HG03103 (cell line): ENCODE results near the gene IER5L.
"Not testable (repeated sequence)": the region's sequence is repeated elsewhere in the genome, so short reads cannot be mapped to it uniquely, and the experiment has no call there.

Source experiments
- ATAC-seq: cut with Tn5 transposase; IDR thresholded peaks from one replicate; pipeline ENCODE4 v1.9.1; 2021; ENCODE audit warnings: low read depth; ENCODE audit not compliant: unreplicated experiment

IER5L gene

GRCh38 chr9:129164246-129164930, 13.7 kb downstream of the IER5L start:
- no peak for ATAC-seq

DNA sequence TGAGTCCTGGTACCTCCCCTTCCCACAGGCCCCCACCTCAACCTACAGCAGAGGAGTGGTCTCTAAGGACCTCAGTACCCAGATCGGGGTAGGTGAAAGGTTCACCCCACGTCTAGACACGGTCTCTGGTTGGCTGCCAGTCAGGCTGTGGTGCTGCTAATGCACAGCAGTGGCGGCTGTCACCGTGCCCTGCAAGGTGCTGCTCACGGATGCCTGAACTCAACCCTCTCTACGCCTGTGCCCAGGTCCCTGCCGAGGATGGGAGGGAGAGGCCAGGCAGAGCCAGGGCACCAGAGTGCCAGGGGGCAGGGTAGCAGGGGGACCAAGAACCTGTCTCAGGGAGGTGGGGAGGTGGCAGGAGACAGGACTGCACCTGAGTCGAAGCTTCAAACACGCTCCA, 14.3 kb downstream of the IER5L start:
- ATAC-seq: no peak

DNA sequence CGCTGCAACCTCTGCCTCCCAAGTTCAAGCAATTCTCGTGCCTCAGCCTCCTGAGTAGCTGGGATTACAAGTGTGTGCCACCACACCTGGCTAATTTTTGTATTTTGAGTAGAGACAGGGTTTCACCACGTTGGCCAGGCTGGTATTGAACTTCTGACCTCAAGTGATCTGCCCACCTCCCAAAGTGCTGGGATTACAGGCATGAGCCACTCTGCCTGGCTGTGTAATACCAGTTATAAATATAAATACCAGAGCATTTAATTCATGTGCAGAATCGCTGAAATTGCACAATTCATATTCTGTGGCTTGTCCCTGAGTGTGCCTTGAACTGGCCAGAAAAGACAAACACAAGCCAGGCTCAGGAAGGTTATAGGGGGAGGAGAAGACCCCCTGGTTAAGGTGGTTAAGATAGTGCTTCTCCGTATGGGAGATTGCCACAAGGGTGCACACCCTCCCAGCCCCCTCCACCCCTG, 14.8 kb downstream of the IER5L start:
- not testable (repeated sequence) for ATAC-seq

DNA sequence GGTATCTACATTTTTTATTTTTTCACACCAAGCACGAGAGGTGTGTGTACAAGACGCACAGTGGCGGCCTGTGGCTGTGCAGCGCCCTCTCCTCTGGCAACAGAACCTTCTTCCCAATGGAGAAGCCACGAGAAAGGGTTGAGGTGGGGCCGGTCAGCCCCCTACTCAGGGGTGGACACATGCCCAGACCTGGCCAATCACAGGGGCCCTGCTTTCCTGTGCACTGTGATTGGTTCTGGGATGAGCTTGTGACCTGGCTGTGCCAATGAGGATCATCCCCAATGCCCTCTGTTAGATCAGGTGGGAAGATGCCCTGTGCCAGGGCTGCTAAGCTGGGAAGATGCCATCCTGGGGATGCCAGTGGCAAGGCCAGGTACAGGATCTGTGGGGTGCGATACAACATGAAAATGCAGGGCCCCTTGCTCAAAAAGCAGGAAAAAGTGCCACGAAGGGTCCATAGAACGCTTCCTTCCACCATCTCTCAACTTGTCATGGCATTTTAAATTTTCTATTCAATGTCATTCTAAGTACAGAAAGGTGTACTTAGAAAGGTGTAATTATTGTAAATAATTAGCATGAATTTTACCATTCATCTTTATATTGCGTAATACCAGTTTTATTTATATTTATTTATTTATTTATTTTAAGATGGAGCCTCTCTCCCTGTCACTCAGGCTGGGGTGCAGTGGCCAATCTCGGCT, 15.4 kb downstream of the IER5L start:
- ATAC-seq: no peak

DNA sequence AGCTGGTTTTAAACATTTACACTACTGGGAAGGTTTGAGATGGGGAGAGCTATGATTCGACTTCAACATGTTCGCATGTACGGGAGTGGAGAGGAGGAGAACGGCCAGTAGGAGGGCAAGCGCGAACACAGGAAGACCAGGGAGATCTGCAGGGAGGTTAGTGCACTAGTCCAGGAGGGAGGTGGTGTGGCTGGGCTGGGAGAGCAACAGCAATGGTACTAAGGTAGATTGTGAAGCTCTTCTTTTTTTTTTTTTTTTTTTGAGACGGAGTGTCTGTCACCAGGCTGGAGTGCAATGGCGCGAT, 16.6 kb downstream of the IER5L start:
- no peak for ATAC-seq

GRCh38 chr9:129160712-129161533, 17.1 kb downstream of the IER5L start:
- ATAC-seq: no peak

GRCh38 chr9:129156163-129156562, 21.9 kb downstream of the IER5L start:
- no peak for ATAC-seq

GRCh38 chr9:129154866-129155477, 23.1 kb downstream of the IER5L start:
- no peak for ATAC-seq

DNA sequence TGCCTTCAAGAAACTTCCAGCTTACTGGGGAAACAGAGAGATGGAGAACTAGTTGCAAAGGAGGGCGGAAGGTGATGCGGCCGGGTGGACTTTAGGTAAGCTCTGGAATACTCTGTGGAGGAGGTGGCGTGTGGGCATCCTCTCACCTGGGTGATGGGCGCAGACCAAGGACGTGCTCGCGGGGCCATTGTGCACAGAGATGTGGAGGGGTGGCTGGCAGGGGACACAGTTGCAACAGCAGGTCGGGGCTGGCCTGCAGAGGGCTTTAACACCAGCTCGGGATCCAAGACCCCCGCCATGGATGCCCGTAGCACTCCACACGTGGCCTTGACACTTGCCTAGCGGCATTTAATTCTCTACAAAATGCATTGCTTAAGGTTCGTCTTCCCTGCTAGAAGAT, 26.6 kb downstream of the IER5L start:
- ATAC-seq: no peak

DNA sequence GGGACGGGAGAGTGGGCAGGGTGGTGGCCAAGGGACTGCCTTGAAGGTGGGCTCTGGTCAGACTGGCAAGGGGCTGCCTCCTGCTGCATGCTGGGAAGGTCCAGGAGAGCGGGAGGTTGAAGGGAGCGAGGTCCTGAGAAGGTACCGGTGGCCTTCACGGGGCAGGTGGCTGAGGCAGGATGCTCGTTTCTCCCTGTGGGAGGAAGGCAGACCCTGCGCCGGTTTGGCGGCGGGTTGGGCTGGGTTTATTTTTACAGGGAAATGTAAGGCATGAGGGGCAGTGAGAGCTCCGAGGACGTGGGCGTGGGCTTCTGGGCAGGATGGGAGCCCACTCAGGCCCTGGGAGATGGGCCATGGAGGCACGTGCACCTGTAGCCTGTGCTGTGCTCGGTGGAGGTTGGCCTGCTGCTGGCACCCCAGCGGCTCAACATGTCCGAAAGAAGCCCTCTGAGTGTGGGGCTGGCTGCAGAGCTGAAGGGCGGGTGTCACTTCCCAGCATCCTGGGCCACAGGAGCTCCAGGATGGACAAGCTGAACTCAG, 27.3 kb downstream of the IER5L start:
- ATAC-seq: no peak

- ATAC-seq: no peak
These were observed 27.9 kb downstream of the IER5L start for GRCh38 chr9:129150122-129150521.

DNA sequence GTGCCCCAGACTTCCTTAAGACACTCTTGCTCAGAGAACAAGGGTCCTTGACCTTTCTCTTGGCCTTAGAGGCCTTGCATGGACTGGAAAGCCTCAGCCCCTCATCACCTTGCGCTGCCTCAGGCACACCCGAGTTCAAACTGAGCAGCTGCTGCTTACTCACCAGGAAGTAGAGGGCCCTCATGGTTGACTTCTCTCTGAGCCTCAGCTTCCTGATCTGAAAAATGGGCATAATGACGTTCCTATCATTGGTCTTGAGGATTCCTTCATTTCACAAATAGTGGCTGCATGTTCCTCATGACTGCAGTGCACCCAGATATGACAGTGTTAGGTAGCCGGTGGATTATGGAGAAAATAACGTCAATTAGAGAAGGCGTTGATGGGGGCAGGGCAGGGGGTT, 28.6 kb downstream of the IER5L start:
- ATAC-seq: no peak

DNA sequence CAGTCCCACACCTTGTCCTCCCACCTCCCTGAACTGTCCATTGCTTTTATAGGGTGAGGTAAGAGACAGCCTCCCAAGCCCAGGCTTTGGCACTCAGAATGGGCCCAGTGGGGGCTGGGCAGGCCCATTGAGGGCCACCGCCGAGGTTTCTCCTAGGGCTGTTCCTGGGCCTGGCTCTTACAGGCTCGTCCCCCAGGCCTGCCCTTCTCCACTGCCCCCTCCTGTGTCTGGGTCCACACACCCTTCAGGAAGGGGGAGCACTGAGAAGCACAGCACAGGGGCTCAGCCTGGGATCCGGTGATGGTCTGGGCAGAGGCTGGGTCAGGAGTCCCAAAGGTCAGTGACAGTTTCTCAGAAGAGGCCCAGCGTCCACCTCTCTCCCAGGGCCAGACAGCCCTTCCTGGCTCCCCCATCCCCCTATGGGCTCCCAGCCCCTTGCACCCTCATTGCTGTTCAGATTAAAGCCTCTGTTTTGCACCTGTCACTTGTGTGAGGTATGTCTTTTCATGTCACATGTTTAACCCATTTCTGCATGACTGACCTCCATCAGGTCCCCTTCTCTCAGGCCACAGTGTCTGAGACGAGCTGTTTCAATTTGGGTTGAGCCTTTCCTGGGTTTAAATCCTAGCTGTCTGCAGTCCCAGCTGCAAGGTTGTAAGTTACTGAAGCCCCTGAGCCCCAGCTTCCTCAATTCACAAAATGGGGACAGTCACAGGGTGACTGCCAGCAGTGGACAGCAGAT, 29.4 kb downstream of the IER5L start:
- ATAC-seq: no peak

DNA sequence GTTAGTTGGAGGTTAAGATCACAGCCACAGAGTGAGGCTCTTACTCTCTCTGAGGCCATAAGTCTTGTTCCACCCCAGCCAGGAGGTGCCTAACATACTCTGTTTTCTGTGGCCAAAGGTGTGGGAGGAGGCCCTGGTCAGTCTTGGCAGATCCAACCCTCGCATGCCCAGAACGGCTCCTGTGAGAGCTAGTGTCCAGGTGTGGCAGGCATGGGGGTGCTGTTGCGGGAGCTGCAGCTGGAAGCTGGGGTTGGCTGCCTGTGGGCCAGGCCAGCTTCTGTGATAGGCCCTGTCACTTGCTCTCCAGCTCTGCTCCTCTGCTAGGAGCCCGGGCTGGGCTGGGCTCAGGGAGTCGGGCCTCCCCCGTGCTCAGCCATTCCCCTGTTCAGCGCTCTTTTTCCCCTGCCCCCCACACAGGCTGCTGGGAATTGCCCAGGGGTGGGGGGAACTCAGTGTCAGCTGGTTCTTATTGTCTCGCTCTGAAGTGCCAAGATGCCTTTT, 31.6 kb downstream of the IER5L start:
- ATAC-seq: no peak

GRCh38 chr9:129145841-129146292, 32.2 kb downstream of the IER5L start:
- ATAC-seq: no peak

DNA sequence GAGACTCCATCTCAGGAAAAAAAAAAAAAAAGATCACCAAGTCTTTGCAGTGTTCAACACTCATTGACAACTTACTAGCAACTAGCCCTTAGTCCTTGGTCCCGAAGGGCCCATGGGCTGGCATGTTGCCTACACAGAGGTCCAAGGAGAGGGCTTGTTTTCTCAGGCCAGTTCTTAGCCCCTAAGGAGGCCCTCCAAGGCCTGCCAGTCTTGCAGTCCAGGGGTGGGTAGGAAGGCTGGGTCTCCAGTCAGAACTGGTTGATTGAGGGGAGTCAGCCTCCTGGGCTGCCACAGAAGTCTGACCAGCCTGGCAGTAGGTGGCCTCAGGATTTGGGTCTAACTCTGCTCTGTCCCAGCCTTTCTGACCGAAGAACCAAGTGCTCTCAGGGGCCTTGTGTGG, 32.7 kb downstream of the IER5L start:
- no peak for ATAC-seq

- ATAC-seq: no peak
These were observed 34.8 kb downstream of the IER5L start for GRCh38 chr9:129143031-129143927.

- no peak for ATAC-seq
These were observed 35.7 kb downstream of the IER5L start for GRCh38 chr9:129142138-129142935.
